Measurements from ENCODE around the gene CD72. TPM values are rescaled to one million over a fixed set of nuclear protein-coding genes. Genes with fewer than 3 reads are reported as not detected.

CD72 gene
- total and polyA plus RNA-seq, 2 donors (not counting 1 experiment from before 2014, with no cell fraction given), result 1.00 to 2.8 TPM

DNA sequence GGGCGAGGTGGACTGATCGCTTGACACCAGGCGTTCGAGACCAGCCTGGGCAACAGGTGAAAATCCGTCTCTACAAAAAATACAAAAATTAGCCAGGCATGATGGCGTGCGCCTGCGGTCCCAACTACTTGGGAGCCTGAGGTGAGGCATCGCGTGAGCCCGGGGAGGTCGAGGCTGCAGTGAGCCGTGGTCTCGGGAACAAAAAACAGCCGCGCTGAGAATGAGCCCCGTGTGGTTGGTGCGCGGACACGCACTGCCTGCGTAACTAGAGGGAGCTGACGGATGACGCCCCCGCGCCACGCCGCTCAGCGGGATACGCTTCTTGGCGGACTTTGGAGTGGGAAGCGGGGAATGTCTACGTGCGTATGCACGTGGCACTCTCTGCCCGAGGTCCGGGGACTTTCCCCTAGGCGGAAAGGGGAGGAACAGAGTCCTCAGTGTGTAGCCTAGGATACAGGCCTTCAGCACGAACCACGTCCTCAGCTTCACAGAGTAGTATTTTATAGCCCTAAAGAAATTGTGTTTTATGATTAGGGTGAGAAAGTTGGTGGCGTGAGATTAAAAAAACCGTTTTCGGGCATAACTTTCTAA is 39.4 kb upstream of the CD72 start, which contains the start of gene RMRP:
RMRP (minus strand) TSS at position 474 of the 591 bp plus-strand sequence.
- Histone ChIP-seq H4K20me1 (ENCODE audit: control insufficient read depth, extremely low read depth, insufficient read depth, low read length) (no peaks in the 10 kb centered on the region), H3K36me3 (ENCODE audit: control insufficient read depth, insufficient read depth, low read length) (peaks cover 2% of the 10 kb centered on the region), H3K79me2 (ENCODE audit: control insufficient read depth, insufficient read depth, low read length) (peaks cover 14% of the 10 kb centered on the region), H3K4me3 (replicated peaks in 1 of 4; ENCODE audit: control extremely low read depth in 1 of 4, insufficient read depth in 1 of 4, low read depth in 3 of 4, low read length in 4 of 4) (peak within 1 kb of the TSS; percentile 53 to 82 (median 74)), H3K9ac (ENCODE audit: insufficient read depth, low read length) (peak within 1 kb of the TSS; percentile 97), H3K4me2 (ENCODE audit: extremely low read depth, insufficient read depth, low read length) (peak within 1 kb of the TSS; percentile 97), H3K4me1 (ENCODE audit: control insufficient read depth, extremely low read depth, insufficient read depth, low read length) (peaks cover 13% of the 10 kb centered on the region), H3K9me3 (ENCODE audit: control insufficient read depth, insufficient read depth, low read depth, low read length) (no peaks in the 10 kb centered on the region), H3K27ac (ENCODE audit: insufficient read depth, low read length) (peak within 1 kb of the TSS; percentile 97), H2AFZ (ENCODE audit: low read length) (peak within 1 kb of the TSS; percentile 83), H3K27me3 (ENCODE audit: control insufficient read depth, insufficient read depth, low read length) (no peaks in the 10 kb centered on the region)
- no peak for TF ChIP-seq EZH2 (IDR thresholded peaks at IDR 0.05; ENCODE audit: low read length, missing control alignments)
- TF ChIP-seq, protein P1, sequence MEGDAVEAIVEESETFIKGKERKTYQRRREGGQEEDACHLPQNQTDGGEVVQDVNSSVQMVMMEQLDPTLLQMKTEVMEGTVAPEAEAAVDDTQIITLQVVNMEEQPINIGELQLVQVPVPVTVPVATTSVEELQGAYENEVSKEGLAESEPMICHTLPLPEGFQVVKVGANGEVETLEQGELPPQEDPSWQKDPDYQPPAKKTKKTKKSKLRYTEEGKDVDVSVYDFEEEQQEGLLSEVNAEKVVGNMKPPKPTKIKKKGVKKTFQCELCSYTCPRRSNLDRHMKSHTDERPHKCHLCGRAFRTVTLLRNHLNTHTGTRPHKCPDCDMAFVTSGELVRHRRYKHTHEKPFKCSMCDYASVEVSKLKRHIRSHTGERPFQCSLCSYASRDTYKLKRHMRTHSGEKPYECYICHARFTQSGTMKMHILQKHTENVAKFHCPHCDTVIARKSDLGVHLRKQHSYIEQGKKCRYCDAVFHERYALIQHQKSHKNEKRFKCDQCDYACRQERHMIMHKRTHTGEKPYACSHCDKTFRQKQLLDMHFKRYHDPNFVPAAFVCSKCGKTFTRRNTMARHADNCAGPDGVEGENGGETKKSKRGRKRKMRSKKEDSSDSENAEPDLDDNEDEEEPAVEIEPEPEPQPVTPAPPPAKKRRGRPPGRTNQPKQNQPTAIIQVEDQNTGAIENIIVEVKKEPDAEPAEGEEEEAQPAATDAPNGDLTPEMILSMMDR (conservative IDR thresholded peaks at IDR 0.05 in 1 of 2, IDR thresholded peaks at IDR 0.05 in 1 of 2; ENCODE audit: low read depth in 1 of 2, low read length in 2 of 2), result peak in 1 of 2 donors; percentile 34
- DNase-seq (ENCODE audit: low read depth in 2 of 2), result peak; percentile 99 to 100

DNA sequence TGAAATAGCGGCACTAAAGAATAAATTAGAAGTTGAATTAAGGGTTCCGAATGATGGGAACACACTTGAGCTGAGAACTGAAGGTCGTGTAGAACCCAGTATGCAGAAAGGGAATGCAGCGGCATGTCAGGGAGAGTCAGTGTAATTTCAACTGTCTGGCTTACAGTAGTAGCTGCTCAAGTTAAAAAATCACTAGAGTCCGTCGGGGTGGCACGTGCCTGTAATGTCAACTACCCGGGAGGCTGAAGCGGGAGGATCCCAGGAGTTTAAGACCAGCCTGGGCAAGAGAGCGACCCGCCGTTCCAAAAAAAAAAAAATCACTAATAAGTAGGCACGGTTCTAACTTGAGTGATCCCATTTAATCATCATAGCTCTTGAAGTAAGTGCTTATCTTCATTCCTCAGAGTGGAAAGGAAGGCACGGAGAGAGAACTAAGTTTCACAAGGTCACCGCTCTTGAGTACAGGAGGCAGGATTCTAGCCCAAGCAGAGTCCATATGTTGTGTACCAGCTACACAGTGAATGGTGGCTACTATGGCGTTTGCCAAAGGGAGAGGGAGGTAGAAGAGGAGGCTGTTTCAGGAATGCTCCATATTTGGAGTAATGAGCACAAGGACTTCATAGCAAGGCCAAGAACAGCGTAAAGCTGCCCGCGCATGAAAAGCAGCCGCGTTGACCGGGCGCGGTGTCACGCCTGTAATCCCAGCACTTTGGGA is 38.8 kb upstream of the CD72 start:
- Histone ChIP-seq H3K9ac (ENCODE audit: insufficient read depth, low read length) (peak overlapping the region; percentile 65), H3K36me3 (ENCODE audit: control insufficient read depth, insufficient read depth, low read length) (peaks cover 2% of the 10 kb centered on the region)
- TF ChIP-seq, protein P1 (conservative IDR thresholded peaks at IDR 0.05 in 1 of 2, IDR thresholded peaks at IDR 0.05 in 1 of 2; ENCODE audit: low read depth in 1 of 2, low read length in 2 of 2), result no peak
- TF ChIP-seq EZH2 (IDR thresholded peaks at IDR 0.05; ENCODE audit: low read length, missing control alignments), result no peak

DNA sequence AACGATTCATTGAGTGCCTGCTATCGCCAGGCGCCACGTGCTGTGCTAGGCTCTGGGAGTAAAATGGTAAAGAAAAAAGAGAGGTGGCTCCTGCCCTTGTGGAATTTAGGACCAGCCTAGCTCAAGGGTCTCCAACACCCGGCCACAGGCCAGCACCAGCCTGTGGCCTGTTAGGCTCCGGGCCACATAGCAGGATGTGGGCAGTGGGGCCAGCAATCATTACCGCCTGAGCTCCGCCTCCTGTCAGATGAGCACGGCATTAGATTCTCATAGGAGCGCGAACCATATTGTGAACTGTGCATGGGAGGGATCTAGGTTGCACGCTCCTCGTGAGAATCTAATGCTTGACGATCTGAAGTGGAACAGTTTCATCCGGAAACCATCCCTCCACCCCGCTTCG is 38.1 kb upstream of the CD72 start:
- H3K4me1 ChIP-seq (ENCODE audit: control insufficient read depth, extremely low read depth, insufficient read depth, low read length), result peaks cover 16% of the 10 kb centered on the region

More for the DNA sequence above, 38.8 kb upstream of the CD72 start:
- Histone ChIP-seq H3K27ac (ENCODE audit: insufficient read depth, low read length) (peak overlapping the region; percentile 97), H4K20me1 (ENCODE audit: control insufficient read depth, extremely low read depth, insufficient read depth, low read length) (no peaks in the 10 kb centered on the region), H3K4me2 (ENCODE audit: extremely low read depth, insufficient read depth, low read length) (peak overlapping the region; percentile 69), H3K4me1 (ENCODE audit: control insufficient read depth, extremely low read depth, insufficient read depth, low read length) (peaks cover 16% of the 10 kb centered on the region), H3K4me3 (replicated peaks in 1 of 4; ENCODE audit: control extremely low read depth in 1 of 4, insufficient read depth in 1 of 4, low read depth in 3 of 4, low read length in 4 of 4) (peak overlapping the region; percentile 3 to 57 (median 34)), H3K9me3 (ENCODE audit: control insufficient read depth, insufficient read depth, low read depth, low read length) (no peaks in the 10 kb centered on the region), H3K27me3 (ENCODE audit: control insufficient read depth, insufficient read depth, low read length) (no peaks in the 10 kb centered on the region), H2AFZ (ENCODE audit: low read length) (peak overlapping the region; percentile 83), H3K79me2 (ENCODE audit: control insufficient read depth, insufficient read depth, low read length) (peaks cover 14% of the 10 kb centered on the region)
- DNase-seq (ENCODE audit: low read depth in 2 of 2), result peak; percentile 50 to 79

More for the DNA sequence above, 38.1 kb upstream of the CD72 start:
- no peak overlapping the region for H3K9ac ChIP-seq (ENCODE audit: insufficient read depth, low read length)
- H3K4me3 ChIP-seq (replicated peaks in 1 of 4; ENCODE audit: control extremely low read depth in 1 of 4, insufficient read depth in 1 of 4, low read depth in 3 of 4, low read length in 4 of 4), result no peak overlapping the region
- no peak for DNase-seq (ENCODE audit: low read depth in 2 of 2)
- H3K79me2 ChIP-seq (ENCODE audit: control insufficient read depth, insufficient read depth, low read length), result peaks cover 14% of the 10 kb centered on the region
- TF ChIP-seq EZH2 (IDR thresholded peaks at IDR 0.05; ENCODE audit: low read length, missing control alignments), result no peak
- TF ChIP-seq, protein P1 (conservative IDR thresholded peaks at IDR 0.05 in 1 of 2, IDR thresholded peaks at IDR 0.05 in 1 of 2; ENCODE audit: low read depth in 1 of 2, low read length in 2 of 2), result no peak
- no peak overlapping the region for H2AFZ ChIP-seq (ENCODE audit: low read length)
- peaks cover 2% of the 10 kb centered on the region for H3K36me3 ChIP-seq (ENCODE audit: control insufficient read depth, insufficient read depth, low read length)
- no peak overlapping the region for H3K4me2 ChIP-seq (ENCODE audit: extremely low read depth, insufficient read depth, low read length)
- H4K20me1 ChIP-seq (ENCODE audit: control insufficient read depth, extremely low read depth, insufficient read depth, low read length), result no peaks in the 10 kb centered on the region
- no peaks in the 10 kb centered on the region for H3K9me3 ChIP-seq (ENCODE audit: control insufficient read depth, insufficient read depth, low read depth, low read length)
- H3K27me3 ChIP-seq (ENCODE audit: control insufficient read depth, insufficient read depth, low read length), result no peaks in the 10 kb centered on the region
- H3K27ac ChIP-seq (ENCODE audit: insufficient read depth, low read length), result no peak overlapping the region
